ENCODE measurements around the gene EPC2.
"Not testable (repeated sequence)": the region's sequence is repeated elsewhere in the genome, so short reads cannot be mapped to it uniquely, and the experiment has no call there.

EPC2 gene

DNA sequence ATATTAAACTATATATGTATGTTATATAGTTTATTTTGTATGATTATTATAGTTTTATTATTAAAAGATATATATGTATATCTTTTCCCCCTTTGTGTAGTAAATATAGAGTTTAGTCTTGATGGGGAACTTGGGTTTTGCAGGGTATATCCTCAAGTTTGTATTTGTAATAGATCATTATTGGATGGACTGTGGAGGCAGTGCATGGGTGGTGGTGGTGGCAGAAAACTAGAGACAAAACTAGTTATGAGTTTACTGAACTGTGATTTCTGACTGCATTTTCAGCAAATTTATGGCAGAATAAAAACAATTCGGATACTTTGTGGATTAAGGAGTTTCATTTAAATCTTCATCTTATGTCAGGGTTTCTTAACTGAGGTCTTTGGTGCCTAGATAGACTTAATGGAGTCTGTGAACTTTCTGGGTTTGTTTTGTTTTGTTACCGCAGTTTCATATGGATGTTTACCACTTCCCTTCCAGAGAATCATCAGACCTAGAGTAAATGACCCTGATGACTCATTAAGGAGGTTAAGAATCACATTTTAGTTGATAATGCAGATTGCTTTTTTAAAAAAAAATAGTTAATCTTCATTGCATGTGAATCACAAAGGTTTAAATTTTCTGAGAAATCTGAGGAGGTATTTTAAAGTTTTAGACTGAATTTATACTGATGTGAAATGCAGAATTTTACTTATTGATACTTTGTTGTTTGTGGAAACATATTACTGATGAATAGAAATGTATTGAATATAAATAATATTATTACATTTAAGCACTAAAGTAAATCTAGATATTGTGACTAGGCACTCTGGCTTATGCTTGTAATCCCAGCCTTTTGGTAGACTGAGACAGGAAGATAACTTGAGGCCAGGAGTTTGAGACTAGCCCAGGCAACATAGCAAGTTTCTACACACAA, 14.5 kb downstream of the EPC2 start:
- no peak overlapping the region for H3K4me3 ChIP-seq
- no peak overlapping the region for H3K27ac ChIP-seq
- DNase-seq (ENCODE audit: low spot score), result no peak
- TF ChIP-seq CTCF (IDR thresholded peaks at IDR 0.05), result no peak

- H3K27ac ChIP-seq, result no peak overlapping the region
- no peak for TF ChIP-seq CTCF (IDR thresholded peaks at IDR 0.05)
- no peak for DNase-seq (ENCODE audit: low spot score)
- no peak overlapping the region for H3K4me3 ChIP-seq
Observed at GRCh38 chr2:148660999-148661398, 16.4 kb downstream of the EPC2 start.

- DNase-seq (ENCODE audit: low spot score); H3K4me3 ChIP-seq; H3K27ac ChIP-seq: not testable (repeated sequence)
Observed at GRCh38 chr2:148662332-148662731, 17.8 kb downstream of the EPC2 start.

- no peak overlapping the region for H3K4me3 ChIP-seq
- DNase-seq (ENCODE audit: low spot score), result no peak
- no peak for TF ChIP-seq CTCF (IDR thresholded peaks at IDR 0.05)
Observed at GRCh38 chr2:148664229-148664628, 19.7 kb downstream of the EPC2 start.

DNA sequence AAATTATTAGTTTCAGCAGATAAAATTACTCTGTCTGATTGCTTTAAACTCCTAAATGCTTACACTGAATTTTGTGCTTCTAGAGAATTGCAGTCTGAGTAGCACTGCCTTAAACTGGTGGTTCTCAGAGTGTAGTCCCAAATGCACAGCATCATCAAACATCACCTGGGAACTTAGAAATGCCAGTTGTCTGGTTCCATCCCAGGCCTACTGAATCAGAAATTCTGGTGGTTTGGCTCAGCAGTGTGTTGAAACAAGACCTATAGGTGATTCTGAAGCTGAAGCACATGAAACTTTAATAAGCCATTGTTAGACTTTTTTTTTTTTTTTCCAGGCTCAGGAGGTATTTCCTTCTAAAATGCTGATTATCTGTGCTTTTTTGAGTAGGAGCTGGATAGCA, 22.0 kb downstream of the EPC2 start:
- no peak for DNase-seq (ENCODE audit: low spot score)
- H3K4me3 ChIP-seq, result no peak overlapping the region
- TF ChIP-seq CTCF (IDR thresholded peaks at IDR 0.05), result no peak
- no peak overlapping the region for H3K27ac ChIP-seq

More at GRCh38 chr2:148664229-148664628, 19.7 kb downstream of the EPC2 start:
- H3K27ac ChIP-seq, result no peak overlapping the region

- no peak overlapping the region for H3K27ac ChIP-seq
Observed at GRCh38 chr2:148667113-148667836, 22.7 kb downstream of the EPC2 start.

More at GRCh38 chr2:148667113-148667836, 22.7 kb downstream of the EPC2 start:
- no peak for TF ChIP-seq CTCF (IDR thresholded peaks at IDR 0.05)
- no peak for DNase-seq (ENCODE audit: low spot score)
- no peak overlapping the region for H3K4me3 ChIP-seq

Measured in coronary artery (tissue), 2 donors.